ENCODE results near the gene COMT. TPM values are rescaled to one million over a fixed set of nuclear protein-coding genes. Genes with fewer than 3 reads are reported as not detected.

The COMT gene
- total RNA-seq, 4 donors from 2014 or later: 58.5 to 103 (median 85.3) TPM

DNA sequence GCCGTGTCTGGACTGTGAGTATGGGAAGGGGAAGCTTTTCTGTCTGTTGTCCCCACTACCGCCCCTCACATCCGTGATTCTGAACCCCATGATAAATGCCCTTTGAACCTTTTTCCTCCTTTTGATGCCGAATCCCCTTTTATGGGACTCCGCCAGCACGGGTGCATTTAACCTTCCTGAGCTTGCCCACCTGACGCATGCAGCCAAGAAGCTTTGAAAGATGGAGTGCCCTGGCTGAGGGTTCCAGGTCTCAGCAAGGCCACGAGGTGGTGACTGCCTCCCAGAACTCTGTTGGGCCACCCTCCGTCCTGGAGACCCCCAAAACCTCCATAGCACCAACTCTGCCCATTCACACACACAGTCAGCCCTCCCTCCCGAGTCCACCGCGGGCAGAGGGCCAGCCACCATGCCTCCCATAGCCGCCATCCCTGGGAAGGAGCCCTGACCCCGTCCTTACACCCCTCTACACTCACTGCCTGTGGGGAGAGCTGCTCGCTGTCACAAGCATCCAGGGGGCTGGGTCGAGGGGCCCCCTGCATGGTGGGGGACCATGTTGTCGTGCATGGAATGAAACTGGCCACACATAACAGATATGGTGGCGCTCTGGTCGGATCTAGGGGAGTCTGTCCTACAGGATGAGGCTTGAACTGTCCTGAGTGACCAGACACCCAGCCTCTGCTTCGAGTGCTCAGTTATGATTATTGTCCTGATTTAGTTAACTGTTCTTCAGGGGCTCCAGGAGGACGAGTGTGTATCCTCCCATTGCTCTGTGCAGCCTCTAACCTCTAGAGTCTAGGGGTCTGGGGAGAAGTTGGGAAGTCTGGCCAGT lies 822 bp upstream of the COMT start:
- 69% methylated on average over 13 of the region's 21 CpGs; no CpG with 5 or more reads in 1 of the 2 donors for whole genome bisulfite sequencing, 2 donors (ENCODE audit: low coverage in 1 of 2)
- TF ChIP-seq, protein P1, sequence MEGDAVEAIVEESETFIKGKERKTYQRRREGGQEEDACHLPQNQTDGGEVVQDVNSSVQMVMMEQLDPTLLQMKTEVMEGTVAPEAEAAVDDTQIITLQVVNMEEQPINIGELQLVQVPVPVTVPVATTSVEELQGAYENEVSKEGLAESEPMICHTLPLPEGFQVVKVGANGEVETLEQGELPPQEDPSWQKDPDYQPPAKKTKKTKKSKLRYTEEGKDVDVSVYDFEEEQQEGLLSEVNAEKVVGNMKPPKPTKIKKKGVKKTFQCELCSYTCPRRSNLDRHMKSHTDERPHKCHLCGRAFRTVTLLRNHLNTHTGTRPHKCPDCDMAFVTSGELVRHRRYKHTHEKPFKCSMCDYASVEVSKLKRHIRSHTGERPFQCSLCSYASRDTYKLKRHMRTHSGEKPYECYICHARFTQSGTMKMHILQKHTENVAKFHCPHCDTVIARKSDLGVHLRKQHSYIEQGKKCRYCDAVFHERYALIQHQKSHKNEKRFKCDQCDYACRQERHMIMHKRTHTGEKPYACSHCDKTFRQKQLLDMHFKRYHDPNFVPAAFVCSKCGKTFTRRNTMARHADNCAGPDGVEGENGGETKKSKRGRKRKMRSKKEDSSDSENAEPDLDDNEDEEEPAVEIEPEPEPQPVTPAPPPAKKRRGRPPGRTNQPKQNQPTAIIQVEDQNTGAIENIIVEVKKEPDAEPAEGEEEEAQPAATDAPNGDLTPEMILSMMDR (IDR thresholded peaks at IDR 0.05): no peak
- TF ChIP-seq POLR2A (IDR thresholded peaks at IDR 0.05): no peak
- no peak for TF ChIP-seq POLR2AphosphoS5 (IDR thresholded peaks at IDR 0.05)
- TF ChIP-seq EP300 (IDR thresholded peaks at IDR 0.05; ENCODE audit: low read depth): no peak
- H3K27me3 ChIP-seq: no peaks in the 10 kb centered on the region
- no peaks in the 10 kb centered on the region for H3K9me3 ChIP-seq
- intact Hi-C loops (cut with DNase I; ENCODE audit: low total_unique reads): no loop called here
- H3K36me3 ChIP-seq: no peaks in the 10 kb centered on the region
- H3K27ac ChIP-seq: peak overlapping the region; percentile 87 to 91 (median 89)
- H3K4me1 ChIP-seq: peaks cover 15 to 40% (median 30%) of the 10 kb centered on the region in 4 donors
- no peak for DNase-seq
- H3K4me3 ChIP-seq: peak overlapping the region; percentile 61 to 95 (median 68)
- in situ Hi-C loops (cut with MboI; ENCODE audit: low pct_ligation_motif_present in 1 of 4, low pct_unique_long_range_greater_than_20kb in 1 of 4, low sequenced_read_pairs in 3 of 4): no loop called here

DNA sequence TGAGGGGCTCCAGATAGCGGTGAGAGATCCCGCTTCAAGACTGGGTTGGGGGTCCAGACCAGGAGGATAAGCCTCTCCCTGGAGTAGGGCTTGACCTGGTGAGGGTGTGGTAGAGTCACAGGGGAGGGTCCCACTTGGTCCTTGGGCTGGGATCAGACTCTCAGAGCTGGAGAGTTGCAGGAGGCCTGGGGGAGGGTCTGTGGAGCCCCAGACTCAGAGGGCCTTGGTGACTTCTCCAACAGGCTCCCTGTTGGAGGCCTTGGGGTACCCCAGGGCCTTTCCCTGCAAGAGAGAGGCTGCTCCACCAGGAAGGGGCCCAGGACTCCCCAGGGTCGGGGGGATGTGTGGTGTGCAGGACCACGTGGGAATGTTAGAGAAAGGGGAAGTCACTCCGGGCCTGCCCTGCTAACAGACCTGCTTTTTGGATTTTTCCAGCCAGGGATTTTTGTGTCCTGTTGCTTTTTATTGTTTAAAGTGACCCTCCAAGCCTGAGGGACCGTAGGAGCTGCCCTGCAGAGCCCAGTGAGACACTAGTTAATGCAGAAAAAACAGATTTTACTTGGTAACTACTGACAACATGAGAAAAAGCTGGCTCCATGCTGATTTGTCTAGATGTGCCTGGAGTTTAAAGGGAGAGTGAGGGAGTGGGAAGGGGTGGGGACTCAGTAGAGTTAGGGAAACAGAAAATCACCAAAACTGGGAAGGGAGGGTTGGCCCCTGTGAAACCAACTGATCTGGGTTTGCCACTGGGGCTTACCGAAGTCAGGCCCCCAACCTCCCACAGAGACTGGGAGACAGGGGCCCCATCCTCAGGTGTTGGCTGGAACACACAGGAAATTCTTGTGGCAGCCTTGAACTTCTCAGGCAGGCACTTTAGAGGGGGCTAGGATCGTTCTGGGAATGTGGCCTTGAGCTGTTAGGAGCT lies 847 bp downstream of the COMT start:
- Histone ChIP-seq H3K9me3 (no peaks in the 10 kb centered on the region), H3K27me3 (no peaks in the 10 kb centered on the region), H3K27ac (peak overlapping the region; percentile 87 to 91 (median 89)), H3K4me3 (peak overlapping the region; percentile 61 to 95 (median 68)), H3K36me3 (no peaks in the 10 kb centered on the region), H3K4me1 (peaks cover 17 to 45% (median 34%) of the 10 kb centered on the region in 4 donors)
- 0 to 3% methylated on average over 1 to 8 of the region's 8 CpGs for WGBS, 2 donors (ENCODE audit: low coverage in 1 of 2)
- TF ChIP-seq POLR2A (IDR thresholded peaks at IDR 0.05) (no peak), POLR2AphosphoS5 (IDR thresholded peaks at IDR 0.05) (no peak), EP300 (IDR thresholded peaks at IDR 0.05; ENCODE audit: low read depth) (no peak)
- TF ChIP-seq, protein P1 (IDR thresholded peaks at IDR 0.05): no peak
- DNase-seq: no peak
- intact Hi-C loops (cut with DNase I; ENCODE audit: low total_unique reads) (no loop called here), in situ Hi-C loops (cut with MboI; ENCODE audit: low pct_ligation_motif_present in 1 of 4, low pct_unique_long_range_greater_than_20kb in 1 of 4, low sequenced_read_pairs in 3 of 4) (no loop called here)

DNA sequence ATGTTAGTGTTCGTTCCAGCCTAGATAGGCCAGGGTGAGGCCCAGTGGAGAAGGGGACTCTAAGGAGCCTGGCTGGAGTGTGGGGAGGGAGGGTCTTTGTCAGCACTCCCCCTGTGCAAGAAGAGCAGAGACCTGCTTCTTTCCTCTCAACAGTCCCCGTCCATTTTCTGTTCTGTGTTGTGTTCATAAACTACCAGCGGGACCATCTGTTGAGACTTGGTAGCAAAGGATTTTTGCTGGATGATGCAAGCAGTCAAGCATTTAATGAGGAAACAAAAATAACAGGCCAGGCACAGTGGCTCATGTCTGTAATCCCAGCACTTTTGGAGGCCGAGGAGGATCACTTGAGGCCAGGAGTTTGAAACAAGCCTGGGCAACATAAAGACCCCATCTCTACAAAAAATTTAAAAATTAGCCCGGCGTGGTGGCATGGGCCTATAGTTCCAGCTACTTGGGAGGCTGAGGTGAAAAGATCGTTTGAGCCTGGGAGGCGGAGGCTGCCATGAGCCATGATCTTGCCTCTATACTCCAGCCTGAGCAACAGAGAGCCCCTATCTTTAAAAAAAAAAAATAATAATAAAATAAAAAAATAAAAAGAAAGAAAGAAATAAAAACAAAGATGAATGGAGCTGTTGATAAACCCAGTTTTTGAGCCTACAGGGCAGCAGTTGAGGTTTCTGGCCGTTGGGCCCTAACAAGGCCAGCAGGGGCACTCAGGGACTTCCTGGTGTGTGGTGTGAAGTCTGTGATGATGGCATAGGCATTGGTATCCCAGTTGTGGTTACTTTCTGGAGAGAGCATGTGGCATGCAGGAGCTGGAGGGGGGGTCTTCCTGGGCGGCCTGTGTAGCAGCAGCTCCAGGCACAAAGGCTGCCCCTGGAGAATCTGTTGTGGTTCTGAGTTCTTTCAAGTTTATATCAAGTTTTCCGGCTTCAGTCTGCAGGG lies 1.8 kb downstream of the COMT start:
- intact Hi-C loops (cut with DNase I; ENCODE audit: low total_unique reads) (no loop called here), in situ Hi-C loops (cut with MboI; ENCODE audit: low pct_ligation_motif_present in 1 of 4, low pct_unique_long_range_greater_than_20kb in 1 of 4, low sequenced_read_pairs in 3 of 4) (no loop called here)
- Histone ChIP-seq H3K27me3 (no peaks in the 10 kb centered on the region), H3K4me3 (peak overlapping the region in 2 of 4 donors; percentile 61 to 95), H3K27ac (peak overlapping the region; percentile 87 to 91 (median 89)), H3K36me3 (no peaks in the 10 kb centered on the region), H3K4me1 (peaks cover 23 to 48% (median 36%) of the 10 kb centered on the region in 4 donors), H3K9me3 (no peaks in the 10 kb centered on the region)
- TF ChIP-seq, protein P1 (IDR thresholded peaks at IDR 0.05): peak in 1 of 5 experiments; percentile 7
- peak; percentile 29 for TF ChIP-seq POLR2A (IDR thresholded peaks at IDR 0.05)
- peak; percentile 19 to 76 (median 66) for TF ChIP-seq POLR2AphosphoS5 (IDR thresholded peaks at IDR 0.05)
- no peak for TF ChIP-seq EP300 (IDR thresholded peaks at IDR 0.05; ENCODE audit: low read depth)
- 47 to 65% methylated on average over 8 to 11 of the region's 11 CpGs for WGBS, 2 donors (ENCODE audit: low coverage in 1 of 2)
- DNase-seq: no peak

Data from transverse colon (tissue), 4 donors.